ENCODE results near the gene GPAT3.

- TF ChIP-seq PATZ1 (CRISPR knock-in tag; IDR thresholded peaks at IDR 0.05; ENCODE audit: borderline replicate concordance), result no peak
- TF ChIP-seq ZFP3 (CRISPR knock-in tag; IDR thresholded peaks at IDR 0.05), result no peak
- no peak for TF ChIP-seq BACH2 (CRISPR knock-in tag; IDR thresholded peaks at IDR 0.05; ENCODE audit: borderline replicate concordance)
- no peak for TF ChIP-seq GLIS3 (CRISPR knock-in tag; IDR thresholded peaks at IDR 0.05)
Measured at GRCh38 chr4:83516042-83516772, 19.7 kb upstream of the GPAT3 start.
